Neural cell (in vitro differentiated cells): ENCODE measurements around the gene ACAD9. TPM values are rescaled to one million over a fixed set of nuclear protein-coding genes. Genes with fewer than 3 reads are reported as not detected.

Experiments used
- H2AFZ ChIP-seq: fragments of 200-600, 300-800 bp; sonication (generic), shearing (Covaris generic); 2 replicates; pipeline ENCODE4 v1.6.0; 2014; ENCODE audit warnings: low read depth, mild to moderate bottlenecking, antibody characterized with exemption, low read length, moderate library complexity
- H3F3A ChIP-seq: fragments of 200-600 bp; shearing (Covaris generic); 2 replicates; pipeline ENCODE4 v1.6.1; 2016; ENCODE audit warnings: mild to moderate bottlenecking, moderate library complexity, mixed read lengths, antibody characterized with exemption, low read length; ENCODE audit not compliant: insufficient read depth, poor library complexity, severe bottlenecking
- H3K27ac ChIP-seq: fragments of 200-600, 300-800 bp; sonication (generic), shearing (Covaris generic); 2 replicates; pipeline ENCODE4 v1.5.1; 2014; ENCODE audit warnings: mild to moderate bottlenecking, low read length, moderate library complexity
- H3K27me3 ChIP-seq: fragments of 300-800, 200-600 bp; sonication (generic), shearing (Covaris generic); 2 replicates; pipeline ENCODE4 v1.6.0; 2014; ENCODE audit warnings: mild to moderate bottlenecking, low read depth, low read length, moderate library complexity; ENCODE audit not compliant: insufficient read depth
- H3K36me3 ChIP-seq: fragments of 300-800, 200-600 bp; sonication (generic), shearing (Covaris generic); 2 replicates; pipeline ENCODE4 v1.5.1; 2014; ENCODE audit warnings: mild to moderate bottlenecking, antibody characterized with exemption, low read length, moderate library complexity; ENCODE audit not compliant: insufficient read depth
- H3K4me2 ChIP-seq: fragments of 300-800, 200-600 bp; sonication (generic), shearing (Covaris generic); 2 replicates; pipeline ENCODE4 v1.6.0; 2014; ENCODE audit warnings: mild to moderate bottlenecking, low read length
- H3K4me3 ChIP-seq: fragments of 300-800, 200-600 bp; sonication (generic), shearing (Covaris generic); 2 replicates; pipeline ENCODE4 v1.5.1; 2014; ENCODE audit warnings: mild to moderate bottlenecking, low read length, moderate library complexity
- H3K79me2 ChIP-seq: fragments of 200-600 bp; shearing (Covaris generic); replicated peaks from 2 replicates; pipeline ENCODE4 v1.6.0; 2014; ENCODE audit warnings: mild to moderate bottlenecking, low read length, moderate library complexity; ENCODE audit not compliant: insufficient read depth
- H3K9ac ChIP-seq: fragments of 300-800, 200-600 bp; sonication (generic), shearing (Covaris generic); 2 replicates; pipeline ENCODE4 v1.6.1; 2016; ENCODE audit warnings: mild to moderate bottlenecking, low read length, mixed read lengths
- H3K9me2 ChIP-seq: fragments of 200-600 bp; shearing (Covaris generic); 2 replicates; pipeline ENCODE4 v1.6.1; 2016; ENCODE audit warnings: mild to moderate bottlenecking, low read length, mixed read lengths; ENCODE audit not compliant: insufficient read depth
- H3K9me3 ChIP-seq: fragments of 200-600, 300-800 bp; sonication (generic), shearing (Covaris generic); 2 replicates; pipeline ENCODE4 v1.6.1; 2016; ENCODE audit warnings: mild to moderate bottlenecking, mixed run types, low read length, moderate library complexity, mixed read lengths
- H4K20me1 ChIP-seq: fragments of 200-600 bp; shearing (Covaris generic); 2 replicates; pipeline ENCODE4 v1.6.1; 2016; ENCODE audit warnings: mild to moderate bottlenecking, mixed run types; ENCODE audit not compliant: insufficient read depth
- EP300 ChIP-seq: fragments of 450-650 bp; conservative IDR thresholded peaks from 2 replicates; pipeline ENCODE4 v1.6.1; 2014; ENCODE audit warnings: antibody characterized with exemption, mild to moderate bottlenecking, moderate library complexity; ENCODE audit not compliant: poor library complexity, severe bottlenecking
- EZH2 ChIP-seq: fragments of 200-600, 300-800 bp; shearing (Covaris generic), sonication (generic); IDR thresholded peaks from 2 replicates; pipeline ENCODE4 v1.6.1; 2014; ENCODE audit warnings: antibody characterized with exemption, low read length, borderline replicate concordance, mild to moderate bottlenecking; ENCODE audit not compliant: insufficient read depth, poor library complexity, severe bottlenecking
- MXI1 ChIP-seq: fragments of 450-650 bp; conservative IDR thresholded peaks from 2 replicates; pipeline ENCODE4 v1.6.1; 2014; ENCODE audit warnings: antibody characterized with exemption, mild to moderate bottlenecking; ENCODE audit not compliant: poor library complexity, severe bottlenecking
- POLR2AphosphoS5 ChIP-seq: IDR thresholded peaks from 2 replicates; pipeline ENCODE4 v1.6.1; 2012
- RAD21 ChIP-seq: fragments of 450-650 bp; conservative IDR thresholded peaks from 2 replicates; pipeline ENCODE4 v1.6.1; 2014; ENCODE audit warnings: antibody characterized with exemption, mild to moderate bottlenecking, moderate library complexity
- SMC3 ChIP-seq: fragments of 450-650 bp; conservative IDR thresholded peaks from 2 replicates; pipeline ENCODE4 v1.6.1; 2014; ENCODE audit warnings: antibody characterized with exemption, mild to moderate bottlenecking, moderate library complexity; ENCODE audit not compliant: poor library complexity
- TAF1 ChIP-seq: IDR thresholded peaks from 2 replicates; pipeline ENCODE4 v1.6.1; 2012; ENCODE audit warnings: low read depth
- polyA plus RNA-seq: library from polyadenylated mRNA; depleted of rRNA; stranded (reverse); fragments of >200 nt; gene quantifications from 2 replicates; pipeline ENCODE4 v1.2.3, GENCODE V29; 2014
- TF ChIP-seq, protein P1 (sequence below): fragments of 450-650 bp; IDR thresholded peaks from 2 replicates; pipeline ENCODE4 v1.5.1; 2014; ENCODE audit warnings: antibody characterized with exemption, mild to moderate bottlenecking, moderate library complexity; ENCODE audit not compliant: poor library complexity, severe bottlenecking
- TF ChIP-seq, protein P2 (sequence below): IDR thresholded peaks from 2 replicates; pipeline ENCODE4 v1.6.1; 2012; ENCODE audit warnings: borderline replicate concordance

ACAD9 gene
- polyA plus RNA-seq, 1 donor from 2014 or later, result 33.5 TPM

DNA sequence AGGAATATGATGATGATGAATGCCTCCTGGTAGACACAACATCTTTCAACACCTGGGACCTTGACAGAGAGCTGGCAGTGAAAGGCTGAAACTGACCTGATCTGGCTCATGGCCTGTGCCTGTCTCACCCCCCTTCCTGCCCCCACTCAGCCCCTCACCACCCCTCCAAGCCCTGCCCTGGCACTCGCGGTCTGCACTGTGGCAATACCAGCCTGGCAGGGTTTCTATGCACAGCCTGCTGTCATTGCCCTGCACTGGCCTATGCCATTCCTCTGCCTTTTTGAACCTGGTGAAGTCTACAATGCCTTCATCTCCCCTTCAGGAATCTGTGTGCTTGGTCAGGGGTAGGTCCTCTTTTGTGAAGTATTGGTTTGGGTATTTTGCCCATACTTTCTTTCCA is 56.5 kb downstream of the ACAD9 start:
- TF ChIP-seq, protein P1, sequence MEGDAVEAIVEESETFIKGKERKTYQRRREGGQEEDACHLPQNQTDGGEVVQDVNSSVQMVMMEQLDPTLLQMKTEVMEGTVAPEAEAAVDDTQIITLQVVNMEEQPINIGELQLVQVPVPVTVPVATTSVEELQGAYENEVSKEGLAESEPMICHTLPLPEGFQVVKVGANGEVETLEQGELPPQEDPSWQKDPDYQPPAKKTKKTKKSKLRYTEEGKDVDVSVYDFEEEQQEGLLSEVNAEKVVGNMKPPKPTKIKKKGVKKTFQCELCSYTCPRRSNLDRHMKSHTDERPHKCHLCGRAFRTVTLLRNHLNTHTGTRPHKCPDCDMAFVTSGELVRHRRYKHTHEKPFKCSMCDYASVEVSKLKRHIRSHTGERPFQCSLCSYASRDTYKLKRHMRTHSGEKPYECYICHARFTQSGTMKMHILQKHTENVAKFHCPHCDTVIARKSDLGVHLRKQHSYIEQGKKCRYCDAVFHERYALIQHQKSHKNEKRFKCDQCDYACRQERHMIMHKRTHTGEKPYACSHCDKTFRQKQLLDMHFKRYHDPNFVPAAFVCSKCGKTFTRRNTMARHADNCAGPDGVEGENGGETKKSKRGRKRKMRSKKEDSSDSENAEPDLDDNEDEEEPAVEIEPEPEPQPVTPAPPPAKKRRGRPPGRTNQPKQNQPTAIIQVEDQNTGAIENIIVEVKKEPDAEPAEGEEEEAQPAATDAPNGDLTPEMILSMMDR, result no peak
- TF ChIP-seq EP300 (no peak), EZH2 (no peak), POLR2AphosphoS5 (no peak), SMC3 (no peak), TAF1 (no peak), RAD21 (no peak), MXI1 (no peak)
- TF ChIP-seq, protein P2, sequence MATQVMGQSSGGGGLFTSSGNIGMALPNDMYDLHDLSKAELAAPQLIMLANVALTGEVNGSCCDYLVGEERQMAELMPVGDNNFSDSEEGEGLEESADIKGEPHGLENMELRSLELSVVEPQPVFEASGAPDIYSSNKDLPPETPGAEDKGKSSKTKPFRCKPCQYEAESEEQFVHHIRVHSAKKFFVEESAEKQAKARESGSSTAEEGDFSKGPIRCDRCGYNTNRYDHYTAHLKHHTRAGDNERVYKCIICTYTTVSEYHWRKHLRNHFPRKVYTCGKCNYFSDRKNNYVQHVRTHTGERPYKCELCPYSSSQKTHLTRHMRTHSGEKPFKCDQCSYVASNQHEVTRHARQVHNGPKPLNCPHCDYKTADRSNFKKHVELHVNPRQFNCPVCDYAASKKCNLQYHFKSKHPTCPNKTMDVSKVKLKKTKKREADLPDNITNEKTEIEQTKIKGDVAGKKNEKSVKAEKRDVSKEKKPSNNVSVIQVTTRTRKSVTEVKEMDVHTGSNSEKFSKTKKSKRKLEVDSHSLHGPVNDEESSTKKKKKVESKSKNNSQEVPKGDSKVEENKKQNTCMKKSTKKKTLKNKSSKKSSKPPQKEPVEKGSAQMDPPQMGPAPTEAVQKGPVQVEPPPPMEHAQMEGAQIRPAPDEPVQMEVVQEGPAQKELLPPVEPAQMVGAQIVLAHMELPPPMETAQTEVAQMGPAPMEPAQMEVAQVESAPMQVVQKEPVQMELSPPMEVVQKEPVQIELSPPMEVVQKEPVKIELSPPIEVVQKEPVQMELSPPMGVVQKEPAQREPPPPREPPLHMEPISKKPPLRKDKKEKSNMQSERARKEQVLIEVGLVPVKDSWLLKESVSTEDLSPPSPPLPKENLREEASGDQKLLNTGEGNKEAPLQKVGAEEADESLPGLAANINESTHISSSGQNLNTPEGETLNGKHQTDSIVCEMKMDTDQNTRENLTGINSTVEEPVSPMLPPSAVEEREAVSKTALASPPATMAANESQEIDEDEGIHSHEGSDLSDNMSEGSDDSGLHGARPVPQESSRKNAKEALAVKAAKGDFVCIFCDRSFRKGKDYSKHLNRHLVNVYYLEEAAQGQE, result no peak
- no peak overlapping the region for H3K27ac ChIP-seq
- H3K9ac ChIP-seq, result no peak overlapping the region
- H3K9me2 ChIP-seq, result no peaks in the 10 kb centered on the region
- no peaks in the 10 kb centered on the region for H3K9me3 ChIP-seq
- no peaks in the 10 kb centered on the region for H3K36me3 ChIP-seq
- H3K27me3 ChIP-seq, result no peaks in the 10 kb centered on the region
- H3K4me2 ChIP-seq, result no peak overlapping the region
- H2AFZ ChIP-seq, result no peak overlapping the region
- H3K79me2 ChIP-seq, result no peaks in the 10 kb centered on the region
- no peaks in the 10 kb centered on the region for H3F3A ChIP-seq
- H3K4me3 ChIP-seq, result no peak overlapping the region
- H4K20me1 ChIP-seq, result no peaks in the 10 kb centered on the region

DNA sequence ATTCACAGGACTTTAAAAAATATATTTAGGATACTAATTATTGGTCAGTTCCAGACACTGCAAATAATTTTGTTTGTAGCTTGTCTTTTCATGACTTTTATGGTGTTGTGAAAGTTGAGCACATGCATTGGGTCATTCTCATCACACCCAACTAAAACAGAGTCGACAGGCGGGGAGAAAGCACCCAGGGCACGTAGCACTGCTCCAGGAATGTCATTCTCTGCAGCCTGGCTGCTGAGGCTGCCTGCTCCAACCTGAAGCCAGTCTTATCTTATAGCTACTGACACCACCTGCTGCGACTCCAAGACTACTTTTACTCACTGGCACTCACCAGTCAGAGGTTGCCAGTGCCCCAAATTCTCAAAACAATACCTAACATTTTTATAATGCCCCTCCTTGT is 56.9 kb downstream of the ACAD9 start:
- no peak overlapping the region for H2AFZ ChIP-seq
- H3K27me3 ChIP-seq, result no peaks in the 10 kb centered on the region
- H3K4me3 ChIP-seq, result no peak overlapping the region
- no peaks in the 10 kb centered on the region for H3K79me2 ChIP-seq
- no peaks in the 10 kb centered on the region for H4K20me1 ChIP-seq
- H3K4me2 ChIP-seq, result no peak overlapping the region
- TF ChIP-seq, protein P2, result no peak
- TF ChIP-seq RAD21 (no peak), TAF1 (no peak), SMC3 (no peak), MXI1 (no peak), POLR2AphosphoS5 (no peak), EP300 (no peak), EZH2 (no peak)
- TF ChIP-seq, protein P1, result no peak
- no peaks in the 10 kb centered on the region for H3K9me2 ChIP-seq
- H3K9me3 ChIP-seq, result no peaks in the 10 kb centered on the region
- H3K9ac ChIP-seq, result no peak overlapping the region
- no peaks in the 10 kb centered on the region for H3K36me3 ChIP-seq
- H3K27ac ChIP-seq, result no peak overlapping the region
- H3F3A ChIP-seq, result no peaks in the 10 kb centered on the region
